ENCODE measurements around the gene TANC1.

- TF ChIP-seq CTCF (IDR thresholded peaks at IDR 0.05): no peak
- TF ChIP-seq POLR2A (IDR thresholded peaks at IDR 0.05): no peak
Measured at GRCh38 chr2:158999458-158999857, 31.0 kb downstream of the TANC1 start.

All from testis (tissue), 2 donors.